GM12878 (cell line): ENCODE results near the gene BORCS6. TPM values are rescaled to one million over a fixed set of nuclear protein-coding genes. Genes with fewer than 3 reads are reported as not detected.

ENCODE experiments used
- ATAC-seq: fragments of 200-7000 bp; cut with Tn5 transposase; 3 replicates; pipeline ENCODE4 v1.9.1; 2020; ENCODE audit warnings: mild to moderate bottlenecking, moderate library complexity
- BruUV-seq: library from RNA; stranded (reverse); fragments of 400-500 nt; replicated peaks from 2 replicates; lab custom pipeline; 2021; lab: Mats Ljungman, UMichigan
- CTCF ChIA-PET: fragments of 300-600 bp; sonication (Branson Sonifier 250); formaldehyde crosslinking; extraction: SDS; loops from one replicate; lab custom pipeline; 2021; ENCODE audit warnings: inconsistent platforms; lab: Yijun Ruan, JAX
- POLR2A ChIA-PET: fragments of 350-600 bp; formaldehyde crosslinking; extraction: SDS; loops from one replicate; lab custom pipeline; 2021; ENCODE audit warnings: inconsistent platforms; lab: Charles Lee
- RAD21 ChIA-PET: fragments of 300-600 bp; sonication (Branson Sonifier 250); formaldehyde crosslinking; loops from one replicate; lab custom pipeline; 2023; ENCODE audit warnings: antibody characterized with exemption; ENCODE audit not compliant: unreplicated experiment; lab: Charles Lee
- SMC1A ChIA-PET: fragments of 300-600 bp; sonication (Branson Sonifier 250); formaldehyde crosslinking; loops from one replicate; lab custom pipeline; 2023; ENCODE audit not compliant: unreplicated experiment, uncharacterized antibody; lab: Charles Lee
- DNase-seq: peaks from one replicate; pipeline ENCODE4 v3.0.0-alpha.2; 2011; ENCODE audit warnings: low read depth, low spot score
- FAIRE-seq: peaks from 3 replicates; lab custom pipeline; 2011; peaks lifted over from hg19 to GRCh38; lab: Jason Lieb, UNC
- H2AFZ ChIP-seq: 2 replicates; pipeline ENCODE4 v1.6.0; 2011; ENCODE audit warnings: low read depth, low read length, control low read depth; ENCODE audit not compliant: control insufficient read depth
- H3K27ac ChIP-seq: 2 replicates; pipeline ENCODE4 v1.5.1; 2011; ENCODE audit warnings: control low read depth; ENCODE audit not compliant: control insufficient read depth, insufficient read depth
- H3K27me3 ChIP-seq, 2 experiments: replicated peaks in 1 of 2; 2 replicates each; pipeline versions ENCODE4 v1.6.0 to v1.6.1; 2011; ENCODE audit warnings: low read length in 1 of 2; ENCODE audit not compliant: control insufficient read depth in 2 of 2, insufficient read depth in 2 of 2
- H3K36me3 ChIP-seq, 2 experiments: 2 replicates each; pipeline ENCODE4 v1.5.1; 2011; ENCODE audit warnings: low read length in 1 of 2; ENCODE audit not compliant: control insufficient read depth in 2 of 2, insufficient read depth in 2 of 2
- H3K4me1 ChIP-seq: 2 replicates; pipeline ENCODE4 v1.6.1; 2011; ENCODE audit warnings: mild to moderate bottlenecking, low read length, moderate library complexity, mixed read lengths; ENCODE audit not compliant: control insufficient read depth, insufficient read depth
- H3K4me2 ChIP-seq: 2 replicates; pipeline ENCODE4 v1.6.0; 2011; ENCODE audit warnings: control low read depth; ENCODE audit not compliant: control insufficient read depth, insufficient read depth
- H3K4me3 ChIP-seq: fragments of 200-600 bp; sonication (generic); 2 replicates; pipeline ENCODE4 v1.5.1; 2016
- H3K79me2 ChIP-seq: 2 replicates; pipeline ENCODE4 v1.6.0; 2011; ENCODE audit warnings: low read length; ENCODE audit not compliant: control insufficient read depth, insufficient read depth
- H3K9ac ChIP-seq: 2 replicates; pipeline ENCODE4 v1.8.0; 2011; ENCODE audit warnings: low read length, control low read depth, mixed read lengths; ENCODE audit not compliant: control insufficient read depth, insufficient read depth
- H3K9me3 ChIP-seq: replicated peaks from 3 replicates; pipeline ENCODE4 v1.5.1; 2011; ENCODE audit warnings: mild to moderate bottlenecking, low read length; ENCODE audit not compliant: control insufficient read depth, insufficient read depth
- H4K20me1 ChIP-seq: 2 replicates; pipeline ENCODE4 v1.6.0; 2011; ENCODE audit not compliant: control insufficient read depth, insufficient read depth
- HCFC1 ChIP-seq: fragments of 150-350 bp; IDR thresholded peaks from 2 replicates; pipeline ENCODE4 v1.6.1; 2014; ENCODE audit warnings: low read length
- KAT2A ChIP-seq: conservative IDR thresholded peaks from 2 replicates; pipeline ENCODE4 v1.6.1; 2011; ENCODE audit warnings: low read depth, low read length; ENCODE audit not compliant: control insufficient read depth
- NR2F1 ChIP-seq: fragments of 450-650 bp; conservative IDR thresholded peaks from 2 replicates; pipeline ENCODE4 v1.6.1; 2017; ENCODE audit warnings: mild to moderate bottlenecking
- POLR2A ChIP-seq: IDR thresholded peaks from 2 replicates; pipeline ENCODE4 v1.6.1; 2011; ENCODE audit warnings: low read depth, mild to moderate bottlenecking, low read length
- POLR2AphosphoS5 ChIP-seq: IDR thresholded peaks from 2 replicates; pipeline ENCODE4 v1.6.1; 2011; ENCODE audit warnings: mild to moderate bottlenecking, low read length, inconsistent platforms
- POU2F2 ChIP-seq: IDR thresholded peaks from 3 replicates; pipeline ENCODE4 v1.6.1; 2011; ENCODE audit warnings: low read depth, mild to moderate bottlenecking, low read length, borderline replicate concordance
- ZNF217 ChIP-seq: fragments of 450-650 bp; IDR thresholded peaks from 2 replicates; pipeline ENCODE4 v1.6.1; 2017; ENCODE audit warnings: antibody characterized with exemption, mild to moderate bottlenecking
- WGBS: methylation state at CpG from one replicate; pipeline ENCODE4 v1.1.6; 2016; ENCODE audit warnings: low lambda C conversion rate; ENCODE audit not compliant: insufficient replicate concordance, insufficient coverage; ENCODE audit errors: missing lambda C conversion rate; 5-methylcytosine and 5-hydroxymethylcytosine counted together
- in situ Hi-C: fragments of 300-500 bp; cut with MboI; formaldehyde crosslinking; loops from 9 replicates; pipeline ENCODE4 v1.14.3; 2018; ENCODE audit warnings: mixed read lengths
- intact Hi-C: fragments of 100-400 bp; cut with micrococcal nuclease; formaldehyde crosslinking; loops from one replicate; pipeline ENCODE4 v1.14.2; 2022; ENCODE audit not compliant: unreplicated experiment
- polyA plus RNA-seq, 11 experiments: library from polyadenylated mRNA; depleted of rRNA in 4 of 11; unstranded in 6 of 11; stranded (reverse) in 5 of 11; fragments of >200 nt; fragmentation: Nextera tagmentation in 4 of 11; fragmentation: Illumina TruSeq in 1 of 11; extraction: Ambion mirVana in 4 of 11; extraction: Trizol in 1 of 11; gene quantifications; 1 replicate in 1 of 11; 2 replicates in 10 of 11; pipeline versions ENCODE4 v1.2.1 to v1.2.3, GENCODE V29; 2011 to 2016; ENCODE audit warnings: inconsistent platforms in 2 of 11, missing spikeins in 2 of 11, low read depth in 1 of 11
- total RNA-seq, 4 experiments: library from RNA; depleted of rRNA in 3 of 4; stranded (reverse); fragments of >200 nt in 3 of 4; fragmentation: Illumina TruSeq in 1 of 4; extraction: Trizol in 1 of 4; gene quantifications; 2 replicates each; pipeline versions ENCODE4 v1.2.1 to v1.2.3, GENCODE V29; 2013 to 2021
- TF ChIP-seq, protein P1 (sequence below): IDR thresholded peaks from 2 replicates; pipeline ENCODE4 v1.6.1; 2012; ENCODE audit warnings: low read length, inconsistent platforms

BORCS6 gene
- total and polyA plus RNA-seq, 10 of the 15 experiments (the other 5 are each of a cell fraction or from before 2014, with no cell fraction given): 0.37 to 14.1 (median 6.7) TPM

DNA sequence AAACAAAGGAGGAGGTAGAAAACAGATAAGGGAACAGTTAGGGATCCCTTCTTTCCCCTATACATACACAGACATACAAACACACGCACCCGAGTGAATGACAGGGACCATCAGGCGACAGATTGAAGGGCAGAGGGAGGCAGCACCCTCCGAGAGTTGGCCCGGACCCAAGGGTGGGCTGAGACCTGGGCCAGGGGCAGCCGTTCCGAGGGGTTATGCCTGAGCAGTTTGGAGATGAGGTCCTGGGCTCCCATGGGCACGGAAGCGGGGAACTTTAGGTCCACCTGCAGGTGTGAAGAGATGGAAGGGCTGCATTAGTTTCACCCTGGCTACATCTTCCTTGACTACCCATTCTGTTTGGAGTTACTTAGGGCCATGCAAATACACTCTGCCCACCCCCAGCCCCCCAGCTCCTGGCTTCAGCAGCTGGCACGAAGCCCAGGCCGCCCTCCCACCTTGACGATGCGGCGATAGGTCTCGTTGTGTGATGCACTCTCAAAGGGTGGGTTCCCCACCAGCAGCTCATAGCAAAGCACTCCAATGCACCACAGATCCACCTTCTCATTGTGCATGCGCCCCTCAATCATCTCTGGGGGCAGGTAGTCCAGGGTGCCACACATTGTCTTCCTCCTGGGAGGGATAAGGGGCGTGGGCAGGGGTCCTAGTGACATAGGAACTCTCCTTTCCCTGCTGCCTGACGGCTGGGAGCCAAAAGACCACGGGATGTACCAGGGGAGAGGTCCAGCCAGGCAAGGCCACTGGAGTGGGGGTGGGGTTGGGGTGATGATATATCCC is 15.0 kb upstream of the BORCS6 start:
- intact Hi-C loops: no loop called here
- CTCF ChIA-PET: interaction anchor here (0.6 kb wide), 1 partner anchor 114 kb away, joined by 3 read pairs; no protein-coding TSS in a partner anchor
- peaks cover 28% of the 10 kb centered on the region for H3K79me2 ChIP-seq
- DNase-seq (no peak), ATAC-seq (no peak), FAIRE-seq (no peak)
- no peaks in the 10 kb centered on the region for H3K27me3 ChIP-seq
- RAD21 ChIA-PET: no interaction called here
- H3K36me3 ChIP-seq: peaks cover 13 to 22% of the 10 kb centered on the region in 2 experiments
- POLR2A ChIA-PET: no interaction called here
- TF ChIP-seq POLR2AphosphoS5 (peak; percentile 52; the same call in 1 of the 2 replicates), HCFC1 (no peak), ZNF217 (no peak), KAT2A (no peak), POU2F2 (0 out of 3 replicates have a peak, but pooled peaks have one; percentile 6), NR2F1 (no peak), POLR2A (peak; percentile 69)
- TF ChIP-seq, protein P1, sequence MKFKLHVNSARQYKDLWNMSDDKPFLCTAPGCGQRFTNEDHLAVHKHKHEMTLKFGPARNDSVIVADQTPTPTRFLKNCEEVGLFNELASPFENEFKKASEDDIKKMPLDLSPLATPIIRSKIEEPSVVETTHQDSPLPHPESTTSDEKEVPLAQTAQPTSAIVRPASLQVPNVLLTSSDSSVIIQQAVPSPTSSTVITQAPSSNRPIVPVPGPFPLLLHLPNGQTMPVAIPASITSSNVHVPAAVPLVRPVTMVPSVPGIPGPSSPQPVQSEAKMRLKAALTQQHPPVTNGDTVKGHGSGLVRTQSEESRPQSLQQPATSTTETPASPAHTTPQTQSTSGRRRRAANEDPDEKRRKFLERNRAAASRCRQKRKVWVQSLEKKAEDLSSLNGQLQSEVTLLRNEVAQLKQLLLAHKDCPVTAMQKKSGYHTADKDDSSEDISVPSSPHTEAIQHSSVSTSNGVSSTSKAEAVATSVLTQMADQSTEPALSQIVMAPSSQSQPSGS: no peak
- no peaks in the 10 kb centered on the region for H3K4me1 ChIP-seq
- no peaks in the 10 kb centered on the region; the same call in 1 of the 3 replicates for H3K9me3 ChIP-seq
- no peak overlapping the region for H3K4me3 ChIP-seq
- no peak overlapping the region for H3K9ac ChIP-seq
- H2AFZ ChIP-seq: no peak overlapping the region
- H3K4me2 ChIP-seq: no peak overlapping the region
- SMC1A ChIA-PET: interaction anchor here (0.9 kb wide), 1 partner anchor 15 kb away, joined by 3 read pairs; the partner anchor contains the start of gene BORCS6
- H3K27ac ChIP-seq: no peak overlapping the region
- no peaks in the 10 kb centered on the region for H4K20me1 ChIP-seq
- in situ Hi-C loops: no loop called here
- 91% methylated on average over 19 of the region's 19 CpGs for WGBS
- BruUV-seq: no TSS peak
